ENCODE results near the gene SPOP.

The SPOP gene

GRCh38 chr17:49691677-49692191 lies 13.8 kb upstream of the SPOP start:
- H3F3A ChIP-seq (ENCODE audit: insufficient read depth) = no peaks in the 10 kb centered on the region
- TF ChIP-seq EZH2phosphoT487 (conservative IDR thresholded peaks at IDR 0.05; ENCODE audit: low read length) = no peak
- TF ChIP-seq CTCF (IDR thresholded peaks at IDR 0.05; ENCODE audit: insufficient read depth, low read length, poor library complexity, severe bottlenecking) = no peak
- no peaks in the 10 kb centered on the region for H4K20me1 ChIP-seq (ENCODE audit: low read depth, low read length)
- no peak overlapping the region for H3K9ac ChIP-seq (ENCODE audit: low read length)
- no peaks in the 10 kb centered on the region for H3K36me3 ChIP-seq (ENCODE audit: low read length)
- no peak overlapping the region for H3K4me2 ChIP-seq (ENCODE audit: low read depth, low read length, poor library complexity, severe bottlenecking)
- no peak overlapping the region for H3K4me3 ChIP-seq (ENCODE audit: insufficient read depth, low read length, poor library complexity, severe bottlenecking)
- H3K79me2 ChIP-seq (ENCODE audit: insufficient read depth, low read length) = no peaks in the 10 kb centered on the region
- no peaks in the 10 kb centered on the region for H3K27me3 ChIP-seq (ENCODE audit: low read length)
- H2AFZ ChIP-seq (ENCODE audit: low read depth, low read length, severe bottlenecking) = no peak overlapping the region
- no peak overlapping the region for H3K27ac ChIP-seq (ENCODE audit: low read depth, low read length)
- H3K9me2 ChIP-seq (replicated peaks; ENCODE audit: insufficient read depth, low read length) = no peaks in the 10 kb centered on the region
- H3K9me3 ChIP-seq (ENCODE audit: insufficient read depth, low read length) = no peaks in the 10 kb centered on the region

- TF ChIP-seq EZH2phosphoT487 (conservative IDR thresholded peaks at IDR 0.05; ENCODE audit: low read length) = no peak
- no peak for TF ChIP-seq CTCF (IDR thresholded peaks at IDR 0.05; ENCODE audit: insufficient read depth, low read length, poor library complexity, severe bottlenecking)
- Histone ChIP-seq H3K27ac (ENCODE audit: low read depth, low read length) (no peak overlapping the region), H3K9me2 (replicated peaks; ENCODE audit: insufficient read depth, low read length) (no peaks in the 10 kb centered on the region), H3K9ac (ENCODE audit: low read length) (no peak overlapping the region), H3K79me2 (ENCODE audit: insufficient read depth, low read length) (no peaks in the 10 kb centered on the region), H4K20me1 (ENCODE audit: low read depth, low read length) (no peaks in the 10 kb centered on the region), H3K36me3 (ENCODE audit: low read length) (no peaks in the 10 kb centered on the region), H3F3A (ENCODE audit: insufficient read depth) (no peaks in the 10 kb centered on the region), H3K9me3 (ENCODE audit: insufficient read depth, low read length) (no peaks in the 10 kb centered on the region), H2AFZ (ENCODE audit: low read depth, low read length, severe bottlenecking) (no peak overlapping the region), H3K27me3 (ENCODE audit: low read length) (no peaks in the 10 kb centered on the region), H3K4me2 (ENCODE audit: low read depth, low read length, poor library complexity, severe bottlenecking) (no peak overlapping the region), H3K4me3 (ENCODE audit: insufficient read depth, low read length, poor library complexity, severe bottlenecking) (no peak overlapping the region)
These were observed 13.3 kb upstream of the SPOP start for GRCh38 chr17:49691086-49691676.

- no peak overlapping the region for H3K27ac ChIP-seq (ENCODE audit: low read depth, low read length)
- no peak for TF ChIP-seq EZH2phosphoT487 (conservative IDR thresholded peaks at IDR 0.05; ENCODE audit: low read length)
- no peak for TF ChIP-seq CTCF (IDR thresholded peaks at IDR 0.05; ENCODE audit: insufficient read depth, low read length, poor library complexity, severe bottlenecking)
- no peaks in the 10 kb centered on the region for H4K20me1 ChIP-seq (ENCODE audit: low read depth, low read length)
These were observed 12.4 kb upstream of the SPOP start for GRCh38 chr17:49690256-49690655.

More at GRCh38 chr17:49690256-49690655, 12.4 kb upstream of the SPOP start:
- Histone ChIP-seq H3K9ac (ENCODE audit: low read length) (no peak overlapping the region), H3K4me3 (ENCODE audit: insufficient read depth, low read length, poor library complexity, severe bottlenecking) (no peak overlapping the region), H3K9me3 (ENCODE audit: insufficient read depth, low read length) (no peaks in the 10 kb centered on the region), H3F3A (ENCODE audit: insufficient read depth) (0 out of 2 replicates have a peak, but pooled peaks cover 2% of the 10 kb centered on the region), H3K36me3 (ENCODE audit: low read length) (no peaks in the 10 kb centered on the region), H3K79me2 (ENCODE audit: insufficient read depth, low read length) (no peaks in the 10 kb centered on the region), H3K27me3 (ENCODE audit: low read length) (no peaks in the 10 kb centered on the region), H3K4me2 (ENCODE audit: low read depth, low read length, poor library complexity, severe bottlenecking) (no peak overlapping the region), H2AFZ (ENCODE audit: low read depth, low read length, severe bottlenecking) (no peak overlapping the region), H3K9me2 (replicated peaks; ENCODE audit: insufficient read depth, low read length) (no peaks in the 10 kb centered on the region)

All from SU-DHL-6 (cell line).